ENCODE results near the gene PAFAH1B2.

DNA sequence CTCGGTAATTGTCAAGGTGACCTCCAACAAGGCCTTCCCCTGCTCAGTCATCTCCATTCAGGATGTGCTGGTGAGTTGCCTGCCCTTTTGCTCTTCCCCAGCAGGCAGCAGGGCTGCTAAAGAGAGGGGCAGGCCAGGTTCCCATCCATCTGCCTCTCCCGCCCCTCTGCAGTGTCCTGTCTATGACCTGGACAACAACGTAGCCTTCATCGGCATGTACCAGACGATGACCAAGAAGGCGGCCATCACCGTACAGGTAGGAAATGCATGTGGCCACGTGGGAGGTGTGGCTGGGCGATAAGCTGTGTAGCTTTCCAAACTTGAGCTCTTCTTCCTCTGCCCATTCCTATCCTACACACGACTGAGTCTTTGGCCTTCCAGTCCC, 38.5 kb downstream of the PAFAH1B2 start:
- no peak for TF ChIP-seq CREB1 (IDR thresholded peaks at IDR 0.05)
- no peak for TF ChIP-seq PHF8 (conservative IDR thresholded peaks at IDR 0.05; ENCODE audit: low read depth, low read length)
- TF ChIP-seq, protein P1, sequence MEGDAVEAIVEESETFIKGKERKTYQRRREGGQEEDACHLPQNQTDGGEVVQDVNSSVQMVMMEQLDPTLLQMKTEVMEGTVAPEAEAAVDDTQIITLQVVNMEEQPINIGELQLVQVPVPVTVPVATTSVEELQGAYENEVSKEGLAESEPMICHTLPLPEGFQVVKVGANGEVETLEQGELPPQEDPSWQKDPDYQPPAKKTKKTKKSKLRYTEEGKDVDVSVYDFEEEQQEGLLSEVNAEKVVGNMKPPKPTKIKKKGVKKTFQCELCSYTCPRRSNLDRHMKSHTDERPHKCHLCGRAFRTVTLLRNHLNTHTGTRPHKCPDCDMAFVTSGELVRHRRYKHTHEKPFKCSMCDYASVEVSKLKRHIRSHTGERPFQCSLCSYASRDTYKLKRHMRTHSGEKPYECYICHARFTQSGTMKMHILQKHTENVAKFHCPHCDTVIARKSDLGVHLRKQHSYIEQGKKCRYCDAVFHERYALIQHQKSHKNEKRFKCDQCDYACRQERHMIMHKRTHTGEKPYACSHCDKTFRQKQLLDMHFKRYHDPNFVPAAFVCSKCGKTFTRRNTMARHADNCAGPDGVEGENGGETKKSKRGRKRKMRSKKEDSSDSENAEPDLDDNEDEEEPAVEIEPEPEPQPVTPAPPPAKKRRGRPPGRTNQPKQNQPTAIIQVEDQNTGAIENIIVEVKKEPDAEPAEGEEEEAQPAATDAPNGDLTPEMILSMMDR (IDR thresholded peaks at IDR 0.05; ENCODE audit: control extremely low read depth in 1 of 3, insufficient read depth in 1 of 3, low read depth in 1 of 3, low read length in 3 of 3) = no peak
- TF ChIP-seq RFX5 (IDR thresholded peaks at IDR 0.05; ENCODE audit: borderline replicate concordance, low read depth, low read length) = no peak
- TF ChIP-seq, protein P2, sequence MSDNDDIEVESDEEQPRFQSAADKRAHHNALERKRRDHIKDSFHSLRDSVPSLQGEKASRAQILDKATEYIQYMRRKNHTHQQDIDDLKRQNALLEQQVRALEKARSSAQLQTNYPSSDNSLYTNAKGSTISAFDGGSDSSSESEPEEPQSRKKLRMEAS (IDR thresholded peaks at IDR 0.05) = no peak
- TF ChIP-seq, protein P3, sequence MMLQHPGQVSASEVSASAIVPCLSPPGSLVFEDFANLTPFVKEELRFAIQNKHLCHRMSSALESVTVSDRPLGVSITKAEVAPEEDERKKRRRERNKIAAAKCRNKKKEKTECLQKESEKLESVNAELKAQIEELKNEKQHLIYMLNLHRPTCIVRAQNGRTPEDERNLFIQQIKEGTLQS (IDR thresholded peaks at IDR 0.05; ENCODE audit: insufficient read depth, low read depth, low read length) = no peak
- TF ChIP-seq RAD21 (IDR thresholded peaks at IDR 0.05 in 1 of 2, conservative IDR thresholded peaks at IDR 0.05 in 1 of 2; ENCODE audit: low read depth in 2 of 2, low read length in 2 of 2) = no peak
- TF ChIP-seq SUZ12 (IDR thresholded peaks at IDR 0.05; ENCODE audit: low read length) = no peak
- no peak for TF ChIP-seq EP300 (IDR thresholded peaks at IDR 0.05; ENCODE audit: borderline replicate concordance in 1 of 2, low read depth in 2 of 2, low read length in 2 of 2)
- no peak for TF ChIP-seq SP1 (IDR thresholded peaks at IDR 0.05; ENCODE audit: low read depth, low read length)
- no peak for TF ChIP-seq POLR2A (IDR thresholded peaks at IDR 0.05; ENCODE audit: control extremely low read depth in 1 of 2, low read depth in 2 of 2, low read length in 2 of 2)
- TF ChIP-seq EZH2 (IDR thresholded peaks at IDR 0.05; ENCODE audit: low read depth, low read length, severe bottlenecking) = no peak

Data from H1 (cell line).